Pulmonary artery endothelial cell (primary cell): Measurements from ENCODE around the gene GDF10. TPM values are rescaled to one million over a fixed set of nuclear protein-coding genes. Genes with fewer than 3 reads are reported as not detected.

ENCODE experiments used
- DNase-seq: peaks from one replicate; pipeline ENCODE4 v3.0.0-alpha.2; 2011; ENCODE audit warnings: low read depth, low spot score
- total RNA-seq: library from RNA; depleted of rRNA; stranded (reverse); fragments of >200 nt; gene quantifications from 2 replicates; pipeline ENCODE4 v1.2.3, GENCODE V29; 2014

The GDF10 gene
- total RNA-seq, 1 donor from 2014 or later, result not detected

GRCh38 chr10:47291682-47292081 is 8.3 kb upstream of the GDF10 start:
- DNase-seq, result no peak

DNA sequence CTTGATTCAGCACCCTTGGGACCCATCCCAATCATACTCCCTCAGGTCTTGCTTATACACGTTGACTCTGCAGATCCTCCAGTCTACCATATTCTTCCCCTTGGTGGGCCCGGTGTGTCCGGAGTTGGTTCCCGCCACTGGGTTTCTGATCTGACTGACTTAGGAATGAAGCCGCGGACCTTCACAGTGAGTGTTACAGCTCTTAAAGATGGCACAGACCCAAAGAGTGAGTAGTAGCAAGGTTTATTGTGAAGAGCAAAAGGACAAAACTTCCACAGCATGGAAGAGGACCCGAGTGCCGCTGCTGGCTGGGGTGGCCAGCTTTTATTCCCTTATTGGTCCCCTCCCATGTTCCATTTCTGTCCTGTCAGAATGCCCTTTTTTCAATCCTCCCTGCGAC is 5.9 kb upstream of the GDF10 start:
- DNase-seq, result no peak

GRCh38 chr10:47294501-47294900 is 5.5 kb upstream of the GDF10 start:
- DNase-seq, result no peak

DNA sequence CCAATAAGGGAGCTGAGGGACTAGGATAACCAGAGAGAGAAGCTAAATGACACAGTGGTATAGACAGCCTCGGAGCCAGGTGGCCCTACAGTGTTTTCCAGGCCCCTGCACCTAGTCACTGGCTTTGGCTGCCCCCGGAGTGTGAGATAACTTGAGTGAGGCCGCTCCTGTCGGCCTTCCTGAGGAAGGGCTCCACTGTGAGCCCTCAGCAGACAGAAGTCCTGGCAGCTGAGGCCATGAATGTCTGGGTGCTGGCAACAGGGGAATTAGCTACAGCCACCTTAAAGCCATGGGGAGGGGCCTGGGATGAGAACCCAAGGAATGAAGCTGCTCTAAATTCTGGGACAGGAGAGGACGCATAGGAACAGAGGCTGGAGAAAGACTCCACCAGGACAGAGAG is 4.6 kb upstream of the GDF10 start:
- no peak for DNase-seq

DNA sequence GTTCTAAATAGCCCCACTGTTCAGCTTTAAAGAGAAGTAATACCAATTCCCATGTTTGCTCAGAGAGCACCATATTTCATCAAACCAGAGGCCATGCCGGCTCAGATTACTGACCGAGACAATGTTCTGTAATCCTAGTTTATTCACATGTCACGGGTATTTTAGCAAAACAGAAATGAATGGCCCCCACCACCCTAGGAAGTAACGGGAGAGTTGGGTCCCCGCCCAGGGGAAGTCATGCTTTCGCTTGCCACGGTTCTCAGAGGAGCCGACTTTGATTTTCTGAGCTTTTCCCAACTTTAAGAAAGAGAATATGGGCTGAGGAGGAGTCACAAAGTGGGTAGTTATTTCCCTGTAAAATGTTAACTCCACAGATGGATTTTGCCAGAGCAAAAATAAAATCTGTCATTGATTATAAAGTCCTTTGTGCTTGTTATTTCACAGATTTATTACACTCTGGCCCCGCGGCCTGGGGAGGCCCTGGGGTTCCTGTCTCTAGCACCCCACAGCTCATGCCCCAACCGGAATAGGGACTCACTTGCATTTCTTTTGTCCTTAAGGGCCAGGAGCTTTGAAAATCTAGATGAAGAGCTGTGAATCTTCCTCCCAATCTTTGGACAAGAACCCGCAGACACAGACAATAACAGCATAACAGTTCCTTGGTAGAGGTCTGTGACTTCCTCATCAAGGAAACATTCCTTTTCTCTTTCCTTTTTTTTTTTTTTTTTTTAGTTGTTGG is 3.7 kb upstream of the GDF10 start:
- DNase-seq, result no peak

DNA sequence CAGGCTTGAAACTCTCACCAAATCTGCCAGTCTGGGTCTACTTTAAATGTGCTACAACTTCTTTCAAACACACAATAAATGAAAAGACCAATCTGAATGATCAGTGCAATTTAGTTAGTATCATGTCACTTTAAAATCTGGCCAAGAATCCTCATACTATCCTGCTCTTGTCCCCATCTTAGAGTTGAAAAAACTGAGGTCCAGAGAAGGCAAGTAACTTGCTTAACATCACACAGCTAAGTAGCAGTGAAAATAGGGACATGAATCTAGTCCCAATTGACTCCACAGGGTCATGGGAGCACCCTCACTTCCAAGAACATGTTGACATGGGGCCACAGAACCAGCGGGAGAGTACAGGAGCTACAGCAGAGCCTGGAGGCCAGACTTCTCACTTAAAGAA is 3.1 kb upstream of the GDF10 start:
- no peak for DNase-seq

- DNase-seq, result no peak
These were observed 2.0 kb upstream of the GDF10 start for GRCh38 chr10:47297866-47298540.

GRCh38 chr10:47298715-47299114 is 1.3 kb upstream of the GDF10 start:
- DNase-seq, result no peak

DNA sequence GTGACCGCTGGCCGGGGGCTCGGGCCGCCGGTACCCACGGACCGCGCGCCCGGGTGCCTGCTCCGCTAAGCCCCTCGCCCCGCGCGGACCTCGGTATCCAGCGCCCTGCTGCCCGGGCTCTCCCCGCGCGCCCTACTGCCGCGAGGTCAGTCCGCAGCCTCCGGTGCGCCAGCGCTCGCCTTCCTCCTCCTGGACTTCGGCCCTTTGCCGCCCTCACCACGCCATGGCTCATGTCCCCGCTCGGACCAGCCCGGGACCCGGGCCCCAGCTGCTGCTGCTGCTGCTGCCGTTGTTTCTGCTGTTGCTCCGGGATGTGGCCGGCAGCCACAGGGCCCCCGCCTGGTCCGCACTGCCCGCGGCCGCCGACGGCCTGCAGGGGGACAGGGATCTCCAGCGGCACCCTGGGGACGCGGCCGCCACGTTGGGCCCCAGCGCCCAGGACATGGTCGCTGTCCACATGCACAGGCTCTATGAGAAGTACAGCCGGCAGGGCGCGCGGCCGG is 483 bp downstream of the GDF10 start:
- no peak for DNase-seq

- DNase-seq, result no peak
These were observed 1.8 kb downstream of the GDF10 start for GRCh38 chr10:47301833-47302232.

- DNase-seq, result no peak
These were observed 3.1 kb downstream of the GDF10 start for GRCh38 chr10:47303105-47303504.

GRCh38 chr10:47303866-47304265 is 3.9 kb downstream of the GDF10 start:
- no peak for DNase-seq

- no peak for DNase-seq
These were observed 5.6 kb downstream of the GDF10 start for GRCh38 chr10:47305566-47305965.

GRCh38 chr10:47306387-47307210 is 6.6 kb downstream of the GDF10 start:
- no peak for DNase-seq

- no peak for DNase-seq
These were observed 7.4 kb downstream of the GDF10 start for GRCh38 chr10:47307381-47307780.

GRCh38 chr10:47308775-47309174 is 8.8 kb downstream of the GDF10 start:
- DNase-seq, result no peak

GRCh38 chr10:47309408-47310089 is 9.6 kb downstream of the GDF10 start:
- DNase-seq, result no peak

GRCh38 chr10:47310090-47310505 is 10.1 kb downstream of the GDF10 start:
- DNase-seq, result no peak

DNA sequence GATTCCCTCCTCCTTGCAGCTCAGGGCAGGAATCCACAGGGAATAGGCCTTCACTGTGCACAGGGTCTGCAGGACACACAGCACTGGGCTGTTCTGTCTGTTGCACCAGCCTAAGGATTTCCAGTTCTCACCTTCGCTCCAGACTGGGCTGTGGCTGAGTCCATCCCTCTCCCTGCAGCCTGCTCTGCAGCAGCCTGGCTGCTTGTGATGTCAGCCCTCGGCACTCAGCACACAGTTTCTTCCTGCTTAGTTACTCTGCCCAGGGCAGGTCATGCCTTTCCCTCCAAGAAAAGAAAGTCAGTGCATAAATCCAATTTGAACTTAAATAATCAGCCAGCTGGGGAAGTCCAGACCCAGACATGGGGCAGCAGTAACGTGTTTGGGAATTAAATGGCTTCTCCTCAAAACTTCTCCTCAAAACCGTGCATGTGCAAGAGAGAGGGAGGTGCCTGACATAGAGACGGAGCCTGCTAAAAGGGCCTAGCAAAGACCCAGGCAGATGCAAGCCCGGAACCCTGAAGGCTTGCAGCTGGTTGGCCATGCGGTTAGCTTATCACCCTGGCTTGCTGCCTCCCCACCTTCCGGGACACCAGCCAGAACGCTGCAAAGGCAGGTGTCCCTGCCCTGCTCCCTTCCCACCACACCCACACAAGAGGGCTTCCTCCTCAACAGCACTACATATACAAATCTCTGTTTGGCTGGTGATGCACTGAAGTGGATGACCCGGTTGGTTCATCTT is 11.4 kb downstream of the GDF10 start:
- DNase-seq, result no peak

DNA sequence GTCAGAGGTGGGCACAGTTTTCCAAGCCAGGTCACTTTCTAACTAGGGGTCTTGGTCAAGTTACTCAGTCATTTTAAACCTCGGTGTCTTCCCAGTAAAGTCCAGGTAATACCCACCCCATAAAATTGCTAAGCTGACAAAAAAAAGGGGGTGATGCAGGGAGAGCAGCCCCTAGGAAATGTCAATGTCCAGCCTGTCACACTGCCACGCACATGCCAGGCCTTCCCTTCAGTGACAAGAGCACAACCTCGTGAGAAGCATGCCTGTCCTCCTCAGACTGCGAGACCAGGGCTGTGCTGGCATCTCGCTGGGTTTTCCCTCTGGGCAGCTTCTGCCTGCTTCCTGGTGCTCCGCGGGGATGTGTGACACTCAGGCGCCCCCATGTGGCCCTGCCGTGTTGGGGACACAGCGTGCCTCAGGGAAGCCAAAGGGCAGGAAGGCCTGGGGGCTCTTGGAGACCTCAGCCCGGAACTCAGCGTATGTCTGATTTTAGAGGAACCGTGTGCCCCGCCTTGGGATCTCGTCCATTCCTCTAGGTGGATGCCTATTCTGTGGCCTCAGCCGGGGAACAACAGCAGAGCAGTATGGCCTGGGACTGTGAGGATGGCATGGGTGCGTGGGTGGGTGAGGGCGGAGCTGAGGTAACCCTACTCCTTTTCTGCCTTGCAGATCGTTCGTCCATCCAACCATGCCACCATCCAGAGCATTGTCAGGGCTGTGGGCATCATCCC is 12.1 kb downstream of the GDF10 start:
- DNase-seq, result peak; percentile 13
